IPS-18c (cell line): ENCODE data around the gene LRRTM4.

Source experiments
- H3K4me3 ChIP-seq: 2 replicates; pipeline ENCODE4 v1.7.0; 2013; ENCODE audit warnings: low read depth, mild to moderate bottlenecking, low read length, moderate library complexity; ENCODE audit not compliant: insufficient read depth
- H3K9me3 ChIP-seq: one replicate; pipeline ENCODE4 v1.6.1; 2013; ENCODE audit warnings: mild to moderate bottlenecking, low read length, moderate library complexity; ENCODE audit not compliant: control insufficient read depth, insufficient read depth

LRRTM4 gene

DNA sequence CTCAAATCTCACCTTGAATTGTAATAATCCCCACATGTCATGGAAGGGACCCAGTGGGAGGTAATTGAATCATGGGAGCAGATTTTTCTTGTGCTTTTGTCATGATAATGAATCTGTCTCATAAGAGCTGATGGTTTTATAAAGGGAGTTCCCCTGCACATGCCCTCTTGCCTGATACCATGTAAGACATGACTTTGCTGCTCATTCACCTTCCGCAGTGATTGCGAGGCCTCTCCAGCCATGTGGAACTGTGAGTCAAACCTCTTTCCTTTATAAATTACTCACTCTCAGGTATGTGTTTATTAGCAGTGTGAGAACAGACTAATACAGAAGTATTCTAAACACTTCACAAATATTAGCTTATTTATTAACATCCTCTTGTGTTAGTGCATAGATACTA lies 516.7 kb downstream of the LRRTM4 start:
- Histone ChIP-seq H3K4me3 (no peak overlapping the region), H3K9me3 (no peaks in the 10 kb centered on the region)

DNA sequence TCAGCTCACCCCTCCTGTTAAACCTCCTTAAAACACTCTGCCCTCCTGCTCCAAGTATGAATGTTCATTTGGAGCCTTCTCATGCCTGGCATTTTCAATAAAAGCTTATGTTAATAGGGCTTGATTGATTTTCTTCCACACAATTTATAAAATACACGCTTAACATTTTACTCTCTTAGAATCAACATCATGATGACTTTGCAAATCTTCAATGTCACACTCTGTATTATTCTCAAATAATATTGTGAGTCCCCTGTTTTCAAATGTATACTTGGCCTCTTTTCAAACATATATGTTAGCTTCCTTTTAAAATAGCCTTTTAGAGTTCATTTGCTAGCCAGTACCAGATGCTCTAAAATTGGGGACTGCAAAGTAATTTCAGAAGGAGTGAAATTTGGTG lies 520.3 kb downstream of the LRRTM4 start:
- no peaks in the 10 kb centered on the region for H3K9me3 ChIP-seq
- no peak overlapping the region for H3K4me3 ChIP-seq

DNA sequence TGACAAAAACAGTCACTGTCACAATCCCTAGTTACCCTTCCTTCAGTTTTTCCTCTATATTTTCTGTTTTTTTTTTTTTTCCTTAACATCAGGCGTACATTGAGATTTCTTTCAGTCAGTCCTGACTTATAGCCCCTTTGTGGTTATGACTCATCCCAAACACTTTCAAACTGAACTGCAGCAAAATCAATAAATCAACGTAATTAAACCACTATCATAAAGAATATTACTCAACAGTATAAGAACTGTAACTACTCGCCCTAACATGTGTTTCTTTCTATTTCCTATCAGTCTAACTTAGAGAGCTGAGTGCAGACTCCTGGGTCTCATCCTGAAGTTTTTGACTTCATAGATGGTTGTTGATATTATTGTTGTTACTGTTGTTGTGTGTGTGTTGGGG lies 523.5 kb downstream of the LRRTM4 start:
- Histone ChIP-seq H3K9me3 (no peaks in the 10 kb centered on the region), H3K4me3 (no peak overlapping the region)

DNA sequence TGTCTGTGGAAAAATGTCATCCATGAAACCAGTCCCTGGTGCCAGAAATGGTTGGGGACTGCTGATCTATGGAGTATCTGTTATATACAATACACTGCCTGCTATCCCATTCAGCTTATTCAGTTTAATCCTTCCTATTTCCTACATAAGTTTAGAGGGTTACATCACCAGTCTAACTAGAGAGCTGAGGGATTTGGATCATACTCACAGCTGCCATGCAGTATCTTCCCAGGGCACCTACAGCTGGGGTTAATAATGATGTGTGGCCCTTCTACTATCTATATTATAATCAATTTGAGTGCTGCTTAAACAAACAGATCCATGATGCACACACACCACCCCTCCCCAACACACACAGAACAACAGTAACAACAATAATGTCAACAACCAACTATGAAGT lies 524.0 kb downstream of the LRRTM4 start:
- Histone ChIP-seq H3K4me3 (no peak overlapping the region), H3K9me3 (no peaks in the 10 kb centered on the region)

DNA sequence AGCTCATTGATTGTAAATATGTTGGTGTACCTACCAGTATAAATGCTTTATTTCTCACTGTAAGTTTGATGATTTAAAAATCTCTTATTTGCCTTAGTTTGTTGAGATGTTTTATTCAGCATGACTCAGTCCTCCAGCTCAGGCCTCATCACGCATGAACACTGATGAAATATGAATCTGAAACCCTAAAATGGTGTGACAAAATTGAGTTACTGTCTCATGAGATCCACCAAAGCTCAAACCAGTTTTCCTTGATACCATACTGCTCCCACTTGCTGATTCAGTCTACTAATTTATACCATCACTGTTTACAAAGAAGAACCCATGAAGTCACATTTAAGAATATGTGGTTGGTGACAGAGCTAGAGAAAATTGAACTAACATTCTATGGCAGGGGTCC lies 524.9 kb downstream of the LRRTM4 start:
- H3K4me3 ChIP-seq = no peak overlapping the region
- no peaks in the 10 kb centered on the region for H3K9me3 ChIP-seq

DNA sequence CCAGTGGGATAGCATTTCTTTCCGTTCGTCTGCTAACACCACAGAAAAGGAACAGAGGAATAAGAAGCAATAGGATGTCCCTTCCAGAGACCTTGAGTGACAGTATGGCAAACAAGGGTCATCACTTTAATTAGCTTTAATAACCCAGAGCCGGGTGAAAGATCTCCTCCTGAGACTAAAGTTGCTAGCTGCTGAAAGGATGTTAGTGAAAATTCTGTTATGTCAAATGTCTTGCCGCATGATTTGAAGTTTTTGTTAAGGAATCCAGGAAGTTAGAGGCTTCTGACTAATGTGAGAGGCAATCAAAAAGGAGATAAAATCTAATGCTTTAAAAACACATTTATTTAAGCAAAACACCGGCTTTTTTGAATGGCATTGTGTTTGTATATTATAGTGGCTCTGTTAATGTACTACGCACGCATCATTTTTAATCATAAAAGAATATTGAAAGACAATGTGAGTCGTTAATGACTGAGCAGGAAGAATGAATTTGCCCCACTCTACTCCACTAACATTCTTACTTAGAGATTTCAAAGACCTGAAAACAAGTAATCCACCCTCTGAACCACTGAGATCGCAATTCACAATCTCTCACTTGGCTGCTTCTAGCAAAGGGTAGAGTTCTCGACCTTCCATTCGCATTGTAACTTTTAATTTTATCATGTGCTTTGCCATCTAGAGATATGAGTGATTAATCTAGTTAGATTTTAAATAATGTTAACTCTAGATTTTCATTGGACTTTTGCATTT lies 536.6 kb downstream of the LRRTM4 start:
- no peak overlapping the region for H3K4me3 ChIP-seq
- H3K9me3 ChIP-seq = no peaks in the 10 kb centered on the region

DNA sequence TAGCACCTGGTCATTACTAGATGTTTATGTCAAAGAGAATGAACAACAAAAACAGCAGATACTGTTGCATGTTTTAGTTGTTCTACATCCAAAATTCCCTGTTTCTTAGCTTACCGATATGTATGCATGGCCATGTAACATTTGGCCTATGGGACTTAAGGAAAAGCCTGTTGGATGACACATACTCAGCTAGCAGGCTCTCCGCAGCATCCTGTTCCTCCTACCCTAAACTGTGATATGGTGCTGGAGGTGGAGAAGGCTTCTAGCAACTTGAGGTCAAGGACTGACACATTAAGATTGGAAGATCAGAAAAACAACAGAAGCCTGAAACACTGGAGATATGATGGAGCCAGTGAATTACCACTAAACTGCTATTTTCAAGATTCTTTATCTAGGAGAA lies 537.8 kb downstream of the LRRTM4 start:
- Histone ChIP-seq H3K4me3 (no peak overlapping the region), H3K9me3 (no peaks in the 10 kb centered on the region)

DNA sequence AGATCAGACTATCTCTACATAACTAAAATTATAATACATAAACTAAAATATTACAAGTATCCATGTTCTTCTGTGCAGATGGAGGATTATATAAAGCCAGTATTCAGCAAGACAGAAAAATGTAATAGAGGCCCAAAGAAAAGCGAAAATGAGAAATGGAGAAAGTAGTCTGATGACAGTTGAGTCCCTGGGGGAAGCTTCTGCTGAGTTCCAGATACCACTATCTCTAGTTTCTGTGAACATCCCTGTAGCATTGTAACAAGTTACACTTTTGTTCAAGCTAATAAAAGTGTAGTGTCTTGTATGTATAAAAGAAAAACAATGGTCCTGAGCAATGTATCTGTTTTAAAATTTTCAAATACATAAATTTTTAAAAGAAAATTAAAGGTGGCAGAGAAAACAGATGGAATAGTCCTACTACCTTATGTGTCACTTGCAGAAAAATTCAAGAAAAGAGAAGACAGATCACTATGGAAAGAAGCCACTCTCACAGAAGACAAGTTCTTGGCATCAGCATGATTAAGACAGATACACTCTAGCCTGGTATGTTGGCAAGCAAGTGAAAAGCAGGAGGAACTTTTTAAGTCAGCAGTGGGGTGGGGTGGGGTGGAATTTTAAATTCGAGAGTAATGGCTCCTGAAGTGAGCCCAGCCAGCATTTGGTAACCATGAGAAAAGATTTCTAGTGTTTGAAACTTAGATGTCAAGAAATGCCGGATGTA lies 541.9 kb downstream of the LRRTM4 start:
- Histone ChIP-seq H3K4me3 (no peak overlapping the region), H3K9me3 (no peaks in the 10 kb centered on the region)

DNA sequence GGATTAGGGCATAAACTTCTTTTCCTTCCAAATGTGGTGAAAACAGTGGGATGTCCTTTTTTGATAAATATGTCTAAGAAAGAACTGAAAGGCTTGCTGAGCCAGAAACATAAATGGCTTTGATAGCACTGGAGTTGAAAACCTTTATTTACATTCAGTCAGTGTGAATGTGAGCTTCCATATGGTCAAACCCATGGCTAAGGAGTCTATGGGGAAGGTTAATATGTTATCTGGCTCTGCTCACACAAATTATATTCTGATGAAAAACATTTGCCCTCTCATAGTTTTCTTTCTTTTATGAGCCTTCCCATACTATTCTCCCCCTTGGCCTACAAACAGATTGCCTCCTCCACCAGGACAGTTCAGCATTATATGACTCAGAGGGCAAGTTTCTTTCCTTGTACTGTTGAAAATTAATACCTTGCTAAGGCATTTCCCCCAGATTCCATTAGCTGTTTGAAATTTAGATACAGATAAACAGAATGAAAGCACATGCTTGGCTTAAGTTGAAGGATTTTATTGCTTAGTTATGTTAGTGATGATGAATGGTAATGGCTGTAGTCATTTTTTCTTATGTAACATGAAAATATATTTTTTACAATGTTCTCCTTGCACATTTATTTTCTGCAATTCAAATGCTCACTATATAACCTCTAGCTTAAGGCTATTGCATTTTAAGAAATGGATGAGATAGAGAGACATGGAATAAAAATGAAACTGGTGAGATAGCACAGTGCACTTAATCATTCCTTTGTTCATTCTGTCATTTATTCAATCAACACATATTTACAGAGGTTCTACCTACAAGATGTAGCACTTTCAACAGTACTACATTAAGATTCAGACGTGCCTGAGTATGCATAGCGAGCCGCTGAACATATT lies 544.1 kb downstream of the LRRTM4 start:
- H3K4me3 ChIP-seq = no peak overlapping the region
- H3K9me3 ChIP-seq = no peaks in the 10 kb centered on the region

DNA sequence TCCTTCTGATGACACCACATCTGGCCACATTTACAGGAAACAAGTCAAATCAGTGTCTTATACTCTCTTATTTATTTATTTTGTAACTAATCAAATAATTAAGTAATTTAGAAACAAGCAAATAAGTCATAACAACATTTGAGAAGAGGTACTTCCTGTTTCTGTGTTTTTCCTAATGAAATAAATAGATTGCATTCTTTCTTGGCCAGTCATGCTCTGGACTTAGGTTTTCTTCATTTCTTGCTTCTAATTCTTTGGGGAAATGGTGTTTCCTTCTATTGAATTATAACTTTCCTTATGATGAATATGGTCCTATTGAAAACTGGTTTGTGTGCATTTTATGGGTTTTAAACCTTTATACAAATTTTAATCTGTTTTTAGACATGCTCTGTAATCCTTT lies 546.4 kb downstream of the LRRTM4 start:
- no peaks in the 10 kb centered on the region for H3K9me3 ChIP-seq
- H3K4me3 ChIP-seq = no peak overlapping the region

DNA sequence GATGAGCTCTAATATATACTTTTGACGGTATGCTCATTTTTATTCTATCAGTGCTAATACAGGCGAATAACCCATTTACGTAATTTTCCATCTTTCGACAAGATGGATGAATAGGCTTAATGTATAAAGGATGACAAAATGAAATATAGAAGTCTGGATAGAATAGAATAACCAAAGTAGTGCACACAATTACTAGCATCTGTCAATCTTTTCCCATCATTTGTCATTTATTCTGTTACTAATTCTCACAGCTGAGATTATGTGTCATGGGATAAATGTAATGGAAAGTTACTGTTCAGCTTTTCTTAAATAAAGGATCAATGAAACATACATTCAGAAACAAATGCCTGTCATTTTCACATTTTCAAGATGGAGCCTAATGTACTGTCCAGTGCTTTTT lies 548.6 kb downstream of the LRRTM4 start:
- Histone ChIP-seq H3K9me3 (no peaks in the 10 kb centered on the region), H3K4me3 (no peak overlapping the region)

DNA sequence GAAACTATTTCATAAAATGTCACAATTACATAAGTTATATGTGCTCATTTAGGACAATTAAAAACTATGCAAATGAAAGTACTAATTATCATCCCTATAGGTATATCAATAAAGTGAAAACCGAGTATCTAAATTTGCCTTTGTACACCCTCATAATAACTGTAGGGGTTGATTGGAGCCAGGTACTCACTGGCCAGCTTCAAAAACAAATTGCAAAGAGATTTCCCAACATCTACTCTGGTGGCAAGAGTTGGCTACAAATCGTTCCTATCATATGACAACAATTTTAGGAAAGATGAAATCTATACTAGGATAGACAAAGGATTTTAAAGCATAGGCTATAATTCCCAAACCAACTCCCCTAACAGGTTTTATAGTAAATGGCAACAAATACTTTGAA lies 556.4 kb downstream of the LRRTM4 start:
- Histone ChIP-seq H3K9me3 (no peaks in the 10 kb centered on the region), H3K4me3 (no peak overlapping the region)

DNA sequence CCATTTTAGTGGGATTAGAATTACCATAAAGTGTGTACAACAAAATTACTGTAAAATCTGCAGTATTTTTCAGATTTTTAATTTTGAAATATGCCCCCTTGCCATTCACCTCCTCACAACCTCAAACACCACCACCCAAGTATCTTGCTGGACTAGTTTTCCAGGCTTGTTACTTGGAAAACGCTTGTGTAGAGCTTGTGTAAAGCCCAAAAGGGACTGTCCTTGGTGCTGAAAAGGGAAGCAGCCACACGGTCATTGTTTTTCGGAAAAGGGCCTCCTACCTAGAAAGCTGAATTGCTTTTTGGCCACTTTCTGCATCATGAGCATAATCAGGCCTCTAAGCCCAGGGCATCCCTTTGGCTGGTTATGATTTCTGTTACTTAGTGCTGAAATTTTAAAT lies 563.4 kb downstream of the LRRTM4 start:
- H3K9me3 ChIP-seq = no peaks in the 10 kb centered on the region

DNA sequence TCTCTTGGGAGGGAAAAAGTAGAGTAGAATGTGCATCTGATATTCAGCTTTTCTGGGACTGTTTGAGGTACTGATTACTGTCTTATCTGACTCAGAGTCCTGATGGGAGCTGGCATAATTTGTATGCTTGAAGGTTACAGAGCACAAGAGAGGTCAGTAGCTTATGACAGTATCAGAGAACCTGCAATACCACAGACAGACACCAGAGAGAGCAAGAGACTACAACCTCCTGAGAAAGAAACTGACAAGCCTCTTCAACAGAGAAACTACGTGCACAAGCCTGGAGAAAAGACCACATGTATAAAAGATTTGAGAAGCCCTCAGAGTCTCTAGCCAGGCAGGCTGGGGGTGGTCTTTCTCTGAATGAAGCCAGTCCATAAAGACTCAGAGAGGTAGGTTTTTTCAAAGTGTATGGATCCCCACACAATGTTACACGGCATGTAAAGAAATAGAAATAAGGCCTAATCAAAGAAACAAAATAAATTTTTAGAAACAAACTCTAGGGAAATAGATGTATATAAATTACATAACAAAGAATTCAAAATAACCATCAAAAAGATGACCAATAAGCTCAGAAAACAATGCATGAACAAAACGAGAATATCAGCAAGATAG lies 568.3 kb downstream of the LRRTM4 start:
- no peaks in the 10 kb centered on the region for H3K9me3 ChIP-seq
- no peak overlapping the region for H3K4me3 ChIP-seq

More for the DNA sequence above, 563.4 kb downstream of the LRRTM4 start:
- no peak overlapping the region for H3K4me3 ChIP-seq

DNA sequence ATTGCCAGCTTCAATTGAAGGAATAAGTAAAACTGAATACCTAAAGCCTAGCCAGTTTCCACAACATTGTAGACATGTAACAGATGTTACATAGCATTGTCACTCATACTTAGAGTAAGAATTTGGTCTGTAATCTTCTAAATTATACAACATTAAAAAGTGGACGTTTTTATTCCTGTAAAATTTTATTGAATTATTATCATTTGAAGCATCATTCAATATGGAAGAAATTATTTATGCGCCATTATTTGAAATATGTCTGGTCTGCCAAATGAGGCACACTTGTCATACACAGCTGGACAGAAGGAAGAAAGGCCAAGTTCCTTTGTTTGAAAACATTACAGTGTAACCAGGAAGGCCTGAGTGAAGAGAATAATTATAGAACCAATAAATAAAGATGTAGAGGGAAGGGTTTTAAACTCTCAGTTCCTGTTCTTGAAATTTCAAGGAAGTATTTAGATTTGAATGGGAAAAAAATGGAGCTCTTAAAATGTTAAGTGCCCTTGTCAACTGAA lies 575.5 kb downstream of the LRRTM4 start:
- Histone ChIP-seq H3K4me3 (no peak overlapping the region), H3K9me3 (no peaks in the 10 kb centered on the region)

DNA sequence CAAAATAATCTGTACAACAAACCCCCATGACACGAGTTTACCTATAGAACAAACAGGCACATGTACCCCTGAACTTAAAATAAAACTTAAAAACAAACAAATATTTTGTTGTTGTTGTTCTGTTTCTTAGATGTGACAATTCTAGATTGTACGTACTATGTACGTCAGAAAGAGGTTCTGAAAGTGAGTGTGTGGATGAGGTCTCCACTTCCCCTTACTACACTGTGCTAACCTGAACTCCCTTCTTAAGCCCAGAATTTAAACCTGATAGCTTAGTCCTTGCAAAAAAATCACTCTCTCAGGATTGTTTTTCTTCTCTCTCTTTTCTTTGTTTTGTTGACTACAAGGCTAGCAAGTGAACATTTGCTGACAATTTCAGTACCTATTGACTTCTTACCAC lies 581.6 kb downstream of the LRRTM4 start:
- Histone ChIP-seq H3K9me3 (no peaks in the 10 kb centered on the region), H3K4me3 (no peak overlapping the region)

DNA sequence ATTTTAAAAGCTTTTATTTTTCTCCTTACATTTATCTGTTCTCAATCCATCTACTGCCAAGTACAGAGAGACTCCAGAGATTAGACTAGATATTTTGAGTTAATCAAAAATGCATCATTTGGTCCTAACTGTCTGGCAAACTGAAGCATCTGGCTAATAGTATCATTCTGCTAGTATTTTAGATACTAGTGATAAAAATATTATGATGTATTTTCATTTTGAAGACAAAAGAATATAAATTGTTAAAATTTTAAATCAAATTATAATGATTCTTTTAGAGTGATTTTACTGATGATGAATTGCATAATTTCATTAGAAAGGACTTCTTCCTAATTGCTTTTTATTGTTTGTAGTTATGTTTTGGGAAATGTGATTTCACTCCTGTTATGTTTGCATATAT lies 584.0 kb downstream of the LRRTM4 start:
- Histone ChIP-seq H3K9me3 (no peaks in the 10 kb centered on the region), H3K4me3 (no peak overlapping the region)
